Measurements from ENCODE around the gene CUBN. TPM values are rescaled to one million over a fixed set of nuclear protein-coding genes. Genes with fewer than 3 reads are reported as not detected.
"Not testable (repeated sequence)": the region's sequence is repeated elsewhere in the genome, so short reads cannot be mapped to it uniquely, and the experiment has no call there.

Gene CUBN
- total RNA-seq, 1 donor from 2014 or later: 0.89 TPM

DNA sequence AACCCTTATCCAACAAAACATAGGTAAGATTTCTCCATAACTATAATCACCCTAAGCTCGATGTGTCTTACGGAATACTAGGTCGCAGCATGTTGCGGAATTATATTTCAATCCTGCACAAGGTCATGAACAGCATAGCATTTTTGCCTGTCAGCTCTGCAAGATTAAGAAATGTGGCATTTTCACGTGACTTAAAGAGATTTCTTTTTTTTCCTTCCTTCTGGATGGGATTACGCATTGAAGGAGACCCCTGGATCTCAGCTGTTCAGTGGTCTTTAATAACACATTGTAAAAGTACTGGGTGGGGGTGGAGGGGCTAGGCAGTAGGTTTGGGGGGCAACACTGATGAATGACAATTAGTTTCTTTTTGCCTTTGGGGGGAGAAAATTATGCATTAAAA is 106.7 kb downstream of the CUBN start:
- intact Hi-C loops (cut with micrococcal nuclease): loop anchor here (1.0 to 10.0 kb wide), 8 partner anchors 20 to 1632 kb away; partner anchors contain the start of genes ARL5B, MINDY3, NSUN6 and RSU1

DNA sequence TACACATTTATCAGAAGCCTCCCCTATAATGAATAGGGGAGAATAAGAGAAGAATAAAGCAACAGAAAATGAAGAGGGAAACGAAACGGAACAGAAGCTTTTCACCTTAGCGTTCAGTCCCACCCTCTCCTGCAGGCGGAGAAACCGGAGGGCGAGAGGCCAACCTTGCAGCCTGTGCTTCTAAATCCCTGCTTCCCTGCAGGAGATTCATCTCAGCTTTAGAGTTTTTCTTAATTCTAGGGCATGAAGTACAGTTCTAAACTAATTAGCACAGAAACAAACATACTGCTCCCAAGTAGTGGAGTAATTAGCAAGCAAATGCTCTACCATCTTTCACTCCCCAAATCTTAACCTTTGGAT is 107.2 kb downstream of the CUBN start:
- intact Hi-C loops (cut with micrococcal nuclease): loop anchor here (2.0 to 10.0 kb wide), 4 partner anchors 122 to 1632 kb away; partner anchors contain the start of genes ARL5B, MINDY3 and NSUN6

GRCh38 chr10:17021656-17022465 is 107.8 kb downstream of the CUBN start:
- intact Hi-C loops (cut with micrococcal nuclease): loop anchor here (2.0 to 10.0 kb wide), 4 partner anchors 123 to 1633 kb away; partner anchors contain the start of genes ARL5B, MINDY3 and NSUN6

GRCh38 chr10:17019696-17020095 is 109.9 kb downstream of the CUBN start:
- intact Hi-C loops (cut with micrococcal nuclease): loop anchor here (10.0 kb wide), 2 partner anchors 1155 to 1635 kb away; partner anchors contain the start of genes ARL5B, MINDY3 and NSUN6

DNA sequence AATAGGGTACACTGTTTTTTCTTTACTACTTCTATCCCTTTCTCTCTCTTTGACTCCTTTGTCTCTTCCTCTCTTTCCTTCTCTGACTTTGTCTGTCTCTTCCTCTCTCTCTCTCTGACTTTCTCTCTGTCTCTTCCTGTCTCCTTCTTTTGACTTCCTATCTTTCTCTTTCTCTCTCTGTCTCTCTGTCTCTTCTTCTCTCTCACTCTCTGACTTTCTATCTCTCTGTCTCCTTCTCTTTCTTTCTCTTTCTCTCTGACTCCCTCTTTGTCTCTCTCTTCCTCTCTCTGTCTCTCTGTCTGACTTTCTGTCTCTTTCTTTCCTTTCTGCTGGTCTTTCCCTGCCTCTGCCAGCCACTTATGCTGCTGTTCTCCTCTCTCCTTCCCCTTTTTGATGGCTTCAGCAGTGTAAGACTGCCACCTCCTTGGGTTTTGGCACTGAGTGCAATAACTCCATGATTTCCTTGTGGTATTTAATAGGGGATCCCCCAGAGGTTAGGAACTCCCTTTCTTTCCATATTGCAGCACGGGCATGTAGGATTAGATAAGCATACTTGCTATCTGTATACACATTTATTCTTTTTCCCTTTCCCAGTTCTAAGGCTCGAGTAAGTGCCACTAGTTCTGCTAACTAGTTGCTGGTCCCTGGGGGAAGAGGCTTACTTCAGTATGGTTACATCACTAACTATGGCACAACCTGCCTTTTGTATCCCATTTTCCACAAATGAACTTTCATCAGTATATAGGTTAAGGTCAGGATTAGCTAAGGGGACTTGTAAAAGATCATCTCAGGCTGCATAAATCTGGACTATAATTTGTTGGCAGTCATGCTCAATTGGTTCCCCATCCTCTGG is 116.3 kb downstream of the CUBN start:
- intact Hi-C loops (cut with micrococcal nuclease): not testable (repeated sequence)

GRCh38 chr10:17012731-17013130 is 116.9 kb downstream of the CUBN start:
- intact Hi-C loops (cut with micrococcal nuclease): not testable (repeated sequence)

DNA sequence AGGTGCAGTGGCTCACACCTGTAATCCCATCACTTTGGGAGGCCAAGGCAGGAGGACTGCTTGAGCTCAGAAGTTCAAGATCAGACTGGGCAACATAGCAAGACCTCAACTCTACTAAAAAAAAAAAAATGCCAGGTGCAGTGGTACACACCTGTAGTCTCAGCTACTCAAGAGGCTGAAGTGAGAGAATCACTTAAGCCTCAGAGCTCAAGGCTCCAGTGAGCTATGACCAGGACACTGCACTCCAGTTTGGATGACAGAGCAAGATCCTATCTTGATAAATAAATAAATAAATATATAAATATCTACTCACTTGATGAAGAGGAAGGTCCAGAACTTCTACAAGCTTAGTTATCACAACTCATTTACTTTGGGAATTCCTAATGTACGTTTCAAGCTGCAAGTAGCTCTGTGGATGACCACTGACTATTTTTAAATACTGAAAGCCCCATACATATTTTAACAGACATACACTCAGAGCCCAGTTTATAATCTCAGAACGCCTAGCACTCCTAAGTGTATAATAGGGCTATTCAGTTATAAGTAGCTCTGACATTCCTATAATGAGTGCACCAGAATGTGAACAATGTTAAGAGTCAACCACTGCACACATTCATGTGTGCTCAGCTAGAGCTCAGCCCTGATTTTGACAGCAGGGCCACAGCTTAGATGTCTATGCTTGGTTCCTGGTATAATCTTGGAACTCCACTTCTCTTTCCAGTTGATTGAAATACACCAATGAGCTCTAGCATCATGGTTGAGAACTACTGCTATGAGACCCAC is 119.1 kb downstream of the CUBN start:
- intact Hi-C loops (cut with micrococcal nuclease): no loop called here

DNA sequence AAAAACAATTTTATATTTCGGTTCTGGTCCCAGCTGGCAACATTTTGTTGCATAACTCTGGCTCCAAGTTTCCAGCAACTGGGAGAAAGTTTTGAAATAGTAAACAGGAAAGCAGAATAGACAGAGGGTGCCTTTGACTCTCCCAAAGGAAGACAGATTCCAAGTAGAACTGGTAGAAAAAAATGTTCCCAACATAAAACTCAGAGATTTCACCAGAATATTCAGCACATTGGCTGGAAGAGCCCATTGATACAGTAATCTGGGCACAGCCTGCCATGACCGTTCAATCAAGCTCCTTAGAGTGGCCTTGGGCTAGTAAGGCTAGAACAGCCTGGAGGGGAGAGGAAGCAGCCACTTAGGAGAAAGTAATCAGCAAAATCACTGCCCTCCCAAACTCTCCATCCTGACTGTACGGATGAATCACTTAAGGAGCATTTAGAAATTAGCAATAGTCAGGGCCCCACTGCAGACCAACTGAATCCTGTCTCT is 120.4 kb downstream of the CUBN start:
- intact Hi-C loops (cut with micrococcal nuclease): no loop called here

GRCh38 chr10:17007418-17007770 is 122.2 kb downstream of the CUBN start:
- intact Hi-C loops (cut with micrococcal nuclease): no loop called here

DNA sequence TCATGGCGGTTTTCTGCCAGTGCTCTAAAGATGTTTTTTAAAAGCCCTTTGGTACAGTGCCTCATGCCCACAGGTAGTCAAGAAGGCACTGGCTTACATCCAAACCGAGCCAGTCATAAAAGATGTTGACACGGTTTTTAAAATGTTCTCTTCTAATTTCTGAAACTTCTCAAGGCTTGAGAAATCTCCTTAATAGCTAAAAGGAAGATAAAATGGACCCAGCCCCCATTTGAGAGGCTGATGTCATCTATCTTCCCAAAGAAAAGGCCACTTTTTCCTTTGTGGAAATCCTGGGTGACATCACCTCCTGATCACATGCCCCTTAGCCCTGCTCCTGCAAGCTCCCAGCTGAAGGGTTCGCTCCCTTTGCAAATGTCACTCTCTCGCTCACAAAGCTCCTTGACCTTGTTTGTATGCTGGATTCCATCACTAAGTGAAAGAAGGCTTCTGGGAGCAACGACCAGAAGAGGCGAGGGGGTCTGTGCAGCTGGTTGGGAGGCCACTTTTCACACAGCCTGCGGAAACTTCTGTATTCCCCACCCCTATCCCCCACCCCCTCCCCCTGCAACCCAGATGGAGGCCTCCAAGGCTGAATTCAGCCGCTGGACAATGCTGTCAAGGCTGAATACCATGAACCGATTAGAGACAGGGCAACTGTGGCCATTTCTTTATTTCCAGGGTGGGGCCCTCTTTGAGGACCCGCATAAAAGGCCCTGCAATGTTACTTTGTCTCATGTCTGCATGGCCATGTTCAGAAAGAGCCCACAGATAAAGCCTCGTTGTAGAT is 122.8 kb downstream of the CUBN start:
- intact Hi-C loops (cut with micrococcal nuclease): no loop called here

- intact Hi-C loops (cut with micrococcal nuclease): no loop called here
Measured at GRCh38 chr10:17005621-17006566, 123.7 kb downstream of the CUBN start.

DNA sequence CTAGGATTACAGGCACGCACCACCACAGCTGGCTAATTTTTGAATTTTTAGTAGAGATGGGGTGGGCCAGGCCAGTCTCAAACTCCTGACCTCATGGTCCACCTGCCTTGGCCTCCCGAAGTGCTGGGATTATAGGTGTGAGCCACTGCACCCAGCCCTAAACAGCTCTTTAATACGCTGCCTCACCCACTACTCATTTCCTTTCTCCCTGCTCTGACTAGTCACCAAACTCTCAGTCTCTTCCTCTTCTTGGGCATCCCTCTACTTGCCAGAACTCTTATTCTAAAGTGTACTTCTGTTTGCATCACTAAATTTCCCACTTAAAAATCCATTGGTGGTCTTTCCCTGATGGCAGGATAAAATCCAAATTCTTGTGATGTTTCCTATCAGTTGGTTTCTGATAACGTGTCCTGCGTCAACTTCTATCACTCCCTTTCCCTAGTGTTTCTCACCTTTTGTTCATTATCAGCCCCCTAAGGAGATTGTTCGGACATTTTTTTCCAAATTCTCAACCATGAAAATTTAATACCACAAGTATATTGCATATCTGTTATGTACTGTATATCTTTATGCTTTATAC is 124.7 kb downstream of the CUBN start:
- intact Hi-C loops (cut with micrococcal nuclease): loop anchor here (5.0 kb wide), 1 partner anchor 103 kb away; no protein-coding TSS in a partner anchor

GRCh38 chr10:17003651-17004286 is 125.8 kb downstream of the CUBN start:
- intact Hi-C loops (cut with micrococcal nuclease): loop anchor here (1.0 to 5.0 kb wide), 3 partner anchors 20 to 141 kb away; no protein-coding TSS in a partner anchor

DNA sequence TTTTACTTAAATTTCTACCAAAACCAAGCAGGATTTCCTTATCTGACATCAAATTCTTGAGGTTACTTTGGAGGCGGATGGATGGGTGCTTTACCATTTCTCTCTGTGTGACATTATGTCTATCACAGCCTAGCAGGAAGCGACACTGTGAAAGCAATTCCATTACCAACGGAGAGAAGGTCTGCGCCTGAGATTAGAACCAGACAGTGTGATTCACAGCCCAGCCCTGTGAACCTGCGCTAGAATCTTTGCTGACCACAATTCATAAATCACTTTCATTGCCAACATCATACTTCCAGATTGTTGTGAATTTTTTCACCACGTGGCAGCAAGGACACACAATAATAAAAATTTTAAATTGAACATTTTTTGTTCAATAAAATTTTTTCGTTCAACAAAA is 126.5 kb downstream of the CUBN start:
- intact Hi-C loops (cut with micrococcal nuclease): loop anchor here (1.0 to 5.0 kb wide), 3 partner anchors 20 to 142 kb away; no protein-coding TSS in a partner anchor

DNA sequence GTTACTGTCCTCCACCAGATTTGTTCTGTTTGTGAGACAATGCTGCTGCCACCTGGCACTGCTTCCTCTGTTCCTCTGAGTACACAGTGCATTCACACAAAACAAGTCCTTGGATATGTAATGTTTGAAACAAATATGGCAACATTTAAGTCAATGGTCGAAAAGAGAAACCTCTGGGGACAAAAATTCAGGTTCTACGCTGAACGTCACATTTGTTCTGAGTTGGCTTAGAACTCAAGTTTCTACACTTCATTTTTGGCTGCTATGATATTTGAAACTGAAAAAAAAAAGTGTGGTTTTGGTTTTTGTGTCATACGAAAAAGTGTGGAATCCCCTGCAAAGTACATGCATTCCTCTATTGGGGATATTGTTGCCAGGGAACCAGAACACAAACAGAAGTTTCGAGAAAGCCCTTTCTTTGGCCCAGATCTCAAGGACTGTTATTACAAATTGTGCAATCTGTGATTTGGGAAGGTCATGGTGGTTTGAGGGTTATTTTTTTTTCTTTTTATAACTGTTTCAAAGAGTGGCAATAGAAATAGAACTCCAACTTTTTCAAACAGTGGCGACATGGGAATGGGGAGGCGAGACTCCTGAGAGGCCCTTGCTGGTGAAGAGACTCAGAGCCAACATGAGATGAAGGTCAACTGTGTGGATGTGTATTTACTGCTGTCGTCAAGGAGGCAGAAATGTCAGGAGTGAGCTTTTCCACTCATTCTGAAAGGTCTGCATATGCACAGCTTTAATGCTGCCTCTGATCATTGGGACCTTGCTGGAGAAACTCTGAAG is 127.5 kb downstream of the CUBN start:
- intact Hi-C loops (cut with micrococcal nuclease): loop anchor here (1.0 to 5.0 kb wide), 3 partner anchors 100 to 228 kb away; no protein-coding TSS in a partner anchor

DNA sequence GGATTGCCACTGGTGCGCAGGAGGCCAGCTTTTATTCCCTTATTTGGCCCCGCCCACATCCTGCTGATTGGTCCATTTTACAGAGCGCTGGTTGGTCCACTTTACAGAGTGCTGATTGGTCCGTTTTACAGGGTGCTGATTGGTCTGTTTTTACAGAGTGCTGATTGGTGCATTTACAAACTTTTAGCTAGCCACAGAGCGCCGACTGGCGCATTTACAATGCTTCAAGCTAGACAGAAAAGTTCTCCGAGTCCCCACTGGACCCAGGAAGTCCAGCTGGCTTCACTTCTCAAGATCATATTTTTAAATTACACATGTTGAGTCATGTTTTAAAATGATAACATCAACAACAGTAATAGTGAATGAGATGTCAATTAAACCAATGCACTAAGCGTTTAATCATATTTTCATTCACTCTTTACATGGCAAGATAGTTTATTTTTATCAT is 128.3 kb downstream of the CUBN start:
- intact Hi-C loops (cut with micrococcal nuclease): loop anchor here (5.0 kb wide), 1 partner anchor 99 kb away; no protein-coding TSS in a partner anchor
